Activated CD4-positive, alpha-beta memory T cell treated with anti-CD3 and anti-CD28 coated beads for 36 hours (primary cell): Measurements from ENCODE around the gene VCX3B. TPM values are rescaled to one million over a fixed set of nuclear protein-coding genes. Genes with fewer than 3 reads are reported as not detected.
"Not testable (repeated sequence)": the region's sequence is repeated elsewhere in the genome, so short reads cannot be mapped to it uniquely, and the experiment has no call there.

Experiments used
- CTCF ChIA-PET: fragments of 350-600 bp; sonication (Branson Sonifier 250); formaldehyde crosslinking; loops from one replicate; lab custom pipeline; 2021; ENCODE audit warnings: antibody characterized with exemption, inconsistent platforms; lab: Charles Lee
- POLR2A ChIA-PET: fragments of 350-600 bp; sonication (Branson Sonifier 250); formaldehyde crosslinking; loops from one replicate; lab custom pipeline; 2021; ENCODE audit warnings: antibody characterized with exemption; lab: Charles Lee
- DNase-seq: peaks from one replicate; pipeline ENCODE4 v3.0.0-alpha.2; 2020
- H3K27ac Mint-ChIP-seq: one replicate; pipeline ENCODE4 v1.8.0; 2021; ENCODE audit warnings: mixed read lengths
- H3K27me3 Mint-ChIP-seq: one replicate; pipeline ENCODE4 v1.8.0; 2021; ENCODE audit warnings: mixed read lengths
- H3K36me3 Mint-ChIP-seq: one replicate; pipeline ENCODE4 v1.8.0; 2021; ENCODE audit warnings: mixed read lengths
- H3K4me1 Mint-ChIP-seq: one replicate; pipeline ENCODE4 v1.8.0; 2021; ENCODE audit warnings: low read depth, mixed read lengths
- H3K4me3 Mint-ChIP-seq: one replicate; pipeline ENCODE4 v1.8.0; 2021; ENCODE audit warnings: mild to moderate bottlenecking, mixed read lengths
- H3K9me3 Mint-ChIP-seq: one replicate; pipeline ENCODE4 v1.8.0; 2021; ENCODE audit warnings: mixed read lengths
- intact Hi-C: fragments of 100-400 bp; cut with micrococcal nuclease; formaldehyde crosslinking; loops from one replicate; pipeline ENCODE4 v1.15.1; 2023
- total RNA-seq, 2 experiments: library from RNA; stranded (reverse); gene quantifications; one replicate each; pipeline ENCODE4 v1.2.3, GENCODE V29; 2021

VCX3B gene
- total RNA-seq, 2 experiments from 2014 or later: not detected

GRCh38 chrX:8484360-8484949, 19.8 kb downstream of the VCX3B start:
- ChIA-PET POLR2A (no interaction called here), CTCF (no interaction called here)
- Mint-ChIP-seq H3K27me3 (no peaks in the 10 kb centered on the region), H3K9me3 (no peaks in the 10 kb centered on the region), H3K4me1 (no peaks in the 10 kb centered on the region), H3K4me3 (no peak overlapping the region), H3K36me3 (no peaks in the 10 kb centered on the region), H3K27ac (no peak overlapping the region)
- intact Hi-C loops: no loop called here
- no peak for DNase-seq

- H3K27me3 Mint-ChIP-seq, DNase-seq, POLR2A ChIA-PET, H3K27ac Mint-ChIP-seq, intact Hi-C loops, H3K4me1 Mint-ChIP-seq, H3K36me3 Mint-ChIP-seq, CTCF ChIA-PET, H3K4me3 Mint-ChIP-seq, H3K9me3 Mint-ChIP-seq: not testable (repeated sequence)
Measured at GRCh38 chrX:8495036-8495435, 30.4 kb downstream of the VCX3B start.

DNA sequence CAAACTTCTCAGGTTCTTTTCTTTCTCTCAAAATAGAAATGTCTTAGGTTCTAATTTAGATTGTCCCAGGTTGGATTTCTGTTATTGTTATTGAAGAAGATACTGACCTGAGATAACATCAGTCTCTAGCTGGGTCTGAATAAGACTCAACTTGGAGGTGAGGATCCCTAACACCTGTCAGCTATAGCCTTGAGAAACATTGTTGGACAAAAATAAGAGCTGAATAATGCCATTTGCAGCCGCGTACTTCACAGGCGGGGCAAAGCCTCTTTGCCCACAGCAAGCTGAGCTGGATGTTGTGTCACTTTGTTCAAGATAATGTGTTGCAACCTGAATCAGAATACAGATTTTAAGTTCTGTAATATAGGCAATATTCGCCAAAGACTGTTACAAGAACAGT, 35.6 kb downstream of the VCX3B start:
- ChIA-PET POLR2A (no interaction called here), CTCF (no interaction called here)
- Mint-ChIP-seq H3K36me3 (no peaks in the 10 kb centered on the region), H3K4me3 (no peak overlapping the region), H3K9me3 (no peaks in the 10 kb centered on the region), H3K27me3 (no peaks in the 10 kb centered on the region), H3K4me1 (no peaks in the 10 kb centered on the region), H3K27ac (no peak overlapping the region)
- intact Hi-C loops: no loop called here
- DNase-seq: no peak

DNA sequence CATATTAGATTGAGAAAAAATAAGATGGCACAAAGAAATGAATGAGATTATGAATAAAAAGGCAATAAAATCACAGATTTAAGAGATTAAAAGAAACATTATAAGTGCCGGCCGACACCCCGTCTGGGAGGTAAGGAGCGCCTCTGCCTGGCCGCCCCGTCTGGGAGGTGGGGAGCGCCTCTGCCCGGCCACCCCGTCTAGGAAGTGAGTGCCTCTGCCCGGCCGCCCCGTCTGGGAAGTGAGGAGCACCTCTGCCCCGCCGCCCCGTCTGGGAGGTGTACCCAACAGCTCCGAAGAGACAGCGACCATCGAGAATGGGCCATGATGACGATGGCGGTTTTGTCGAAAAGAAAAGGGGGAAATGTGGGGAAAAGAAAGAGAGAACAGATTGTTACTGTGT, 37.5 kb downstream of the VCX3B start:
- H3K27me3 Mint-ChIP-seq, CTCF ChIA-PET, H3K9me3 Mint-ChIP-seq, intact Hi-C loops, H3K4me1 Mint-ChIP-seq, DNase-seq, POLR2A ChIA-PET, H3K36me3 Mint-ChIP-seq, H3K27ac Mint-ChIP-seq, H3K4me3 Mint-ChIP-seq: not testable (repeated sequence)

GRCh38 chrX:8504451-8504850, 39.8 kb downstream of the VCX3B start:
- no peak overlapping the region for H3K27ac Mint-ChIP-seq
- no peak for DNase-seq
- H3K36me3 Mint-ChIP-seq: no peaks in the 10 kb centered on the region
- H3K4me3 Mint-ChIP-seq: no peak overlapping the region
- H3K9me3 Mint-ChIP-seq: no peaks in the 10 kb centered on the region
- ChIA-PET POLR2A (no interaction called here), CTCF (no interaction called here)
- no peaks in the 10 kb centered on the region for H3K4me1 Mint-ChIP-seq
- intact Hi-C loops: no loop called here
- no peaks in the 10 kb centered on the region for H3K27me3 Mint-ChIP-seq
